Posterior cingulate gyrus (tissue), 11 donors: ENCODE data around the gene GIGYF2.

Experiments used
- DNase-seq, 10 donors: peaks; one replicate each; pipeline versions ENCODE4 v3.0.0 to v3.0.0-alpha.2; 2020 to 2021; ENCODE audit warnings: mixed read lengths in 3 of 10
- intact Hi-C: fragments of 100-400 bp; cut with DNase I; formaldehyde crosslinking; loops from one replicate; pipeline ENCODE4 v1.15.1; 2023

GIGYF2 gene

DNA sequence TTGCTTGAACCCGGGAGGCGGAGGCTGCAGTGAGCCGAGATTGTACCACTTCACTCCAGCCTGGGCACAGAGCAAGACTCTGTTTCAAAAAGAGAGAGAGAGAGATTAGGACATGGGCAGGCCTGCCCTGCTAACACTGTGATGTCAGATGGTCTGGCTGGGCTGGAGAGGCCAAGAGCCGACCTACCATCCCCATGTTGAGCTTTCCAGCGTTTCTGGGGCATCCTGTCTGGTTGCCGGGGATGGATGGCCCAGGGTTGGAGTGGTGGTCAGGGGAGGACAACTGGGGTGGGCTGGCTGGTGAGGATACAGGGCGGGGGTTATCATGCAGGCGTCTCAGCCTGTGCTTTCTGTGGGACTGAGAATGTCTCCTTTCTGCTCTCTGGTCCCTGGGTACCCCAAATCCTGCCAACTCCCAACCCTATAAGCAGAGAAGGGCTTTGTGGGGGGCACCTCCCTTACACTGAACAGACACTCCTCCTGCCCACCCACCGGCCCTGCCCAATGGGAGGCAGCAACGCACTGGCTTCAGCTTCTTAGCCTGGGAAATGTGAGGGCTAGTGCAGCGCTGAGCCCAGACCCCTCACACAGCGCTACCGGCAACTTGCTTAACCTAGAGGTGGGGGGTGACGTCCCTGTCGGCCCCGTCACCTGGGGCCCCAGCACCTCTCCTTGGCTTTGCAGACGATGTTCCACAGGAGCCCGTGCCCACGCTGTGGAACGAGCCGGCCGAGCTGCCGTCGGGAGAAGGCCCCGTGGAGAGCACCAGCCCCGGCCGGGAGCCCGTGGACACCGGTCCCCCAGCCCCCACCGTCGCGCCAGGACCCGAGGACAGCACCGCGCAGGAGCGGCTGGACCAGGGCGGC lies 178.4 kb downstream of the GIGYF2 start:
- intact Hi-C loops = no loop called here
- peak in 8 of 10 donors; percentile 51 to 95 (median 74) for DNase-seq

DNA sequence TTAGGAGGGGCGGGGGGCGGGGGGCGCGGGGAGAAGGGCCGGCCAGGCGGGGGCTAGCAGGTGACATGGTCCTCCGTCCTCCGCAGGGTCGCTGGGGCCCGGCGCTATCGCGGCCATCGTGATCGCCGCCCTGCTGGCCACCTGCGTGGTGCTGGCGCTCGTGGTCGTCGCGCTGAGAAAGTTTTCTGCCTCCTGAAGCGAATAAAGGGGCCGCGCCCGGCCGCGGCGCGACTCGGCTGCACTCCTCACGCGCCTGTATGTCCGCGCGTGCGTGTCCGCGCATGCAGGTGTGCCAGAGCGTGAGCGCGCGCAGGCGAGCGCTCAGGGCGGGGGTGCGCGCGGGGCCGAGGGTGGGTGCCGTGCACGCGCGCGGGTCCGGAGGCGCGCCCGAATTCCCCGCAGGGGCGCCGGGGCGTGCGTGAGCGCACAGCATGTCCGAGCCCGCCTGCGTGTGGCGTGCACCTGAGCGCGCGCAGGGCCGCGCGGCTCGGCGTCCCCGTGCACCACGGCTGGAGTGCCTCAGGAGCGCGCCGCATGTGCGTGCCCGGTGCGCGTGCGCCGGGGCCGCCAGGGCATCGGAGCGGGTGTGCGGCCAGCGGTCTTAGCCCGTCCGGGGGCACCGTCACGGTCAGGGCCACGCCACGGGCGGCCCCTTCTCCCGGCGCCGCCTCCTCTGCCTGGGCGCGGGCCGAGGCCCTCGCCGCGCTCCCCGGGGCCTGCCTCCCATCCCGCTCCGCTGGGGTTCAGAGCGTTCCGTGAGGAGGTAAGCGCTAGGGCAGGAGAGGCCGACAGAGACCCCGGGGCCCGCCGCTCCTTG lies 179.2 kb downstream of the GIGYF2 start:
- intact Hi-C loops = no loop called here
- DNase-seq = peak in 9 of 10 donors; percentile 30 to 95 (median 67)

DNA sequence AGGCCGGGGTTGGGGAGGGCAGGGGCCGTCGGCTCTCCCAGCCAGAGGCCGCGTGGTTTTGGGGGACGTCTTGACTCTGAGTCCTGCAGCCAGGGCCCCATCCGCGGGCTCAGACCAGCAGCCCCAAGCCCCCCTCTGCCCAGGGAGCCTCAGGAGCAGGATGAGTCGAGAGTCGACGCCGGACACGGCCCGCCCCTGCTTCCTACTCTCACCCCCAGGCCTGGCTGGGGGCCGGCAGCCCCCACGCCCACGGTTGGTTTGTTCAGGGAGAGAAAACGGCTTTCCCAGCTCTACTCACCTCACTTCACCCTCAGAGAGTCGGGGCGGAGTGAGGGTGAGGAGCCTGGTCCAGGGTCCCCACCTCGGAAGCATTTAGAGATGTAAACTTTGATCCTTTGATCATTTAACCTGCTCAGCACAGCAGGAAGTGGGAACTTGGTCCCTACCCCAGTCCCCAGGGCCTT lies 179.9 kb downstream of the GIGYF2 start:
- intact Hi-C loops = no loop called here
- DNase-seq = peak in 5 of 10 donors; percentile 16 to 89 (median 70)

DNA sequence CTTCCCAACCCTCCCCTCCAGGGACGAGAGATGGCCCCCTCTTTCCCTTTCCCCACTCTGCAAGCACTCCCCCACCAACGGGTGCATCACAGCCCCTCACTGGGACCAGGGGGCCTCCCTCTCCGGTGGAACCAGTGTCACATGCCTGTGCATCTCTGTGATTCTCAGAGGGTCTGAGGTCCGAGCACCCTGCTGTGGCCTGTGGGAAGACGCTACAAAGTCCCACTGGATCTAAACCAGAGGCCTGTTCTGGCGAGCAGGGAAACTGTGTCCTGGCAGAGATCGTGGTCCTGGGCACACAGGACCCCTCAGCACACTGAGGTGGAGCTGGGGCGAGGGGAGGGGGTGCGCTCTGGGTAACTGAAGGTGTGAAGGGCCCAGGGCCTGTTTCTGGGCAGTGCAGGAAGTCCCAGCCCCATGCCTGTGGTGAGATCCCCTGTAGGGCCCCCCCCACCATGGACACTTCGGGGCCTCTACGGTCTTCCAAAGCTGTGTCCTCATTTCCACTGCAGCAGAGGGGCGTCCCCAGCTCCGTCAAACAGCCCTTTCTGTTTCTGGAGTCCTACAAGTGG lies 180.9 kb downstream of the GIGYF2 start:
- DNase-seq = peak in 4 of 10 donors; percentile 15 to 72 (median 48)
- intact Hi-C loops = no loop called here

DNA sequence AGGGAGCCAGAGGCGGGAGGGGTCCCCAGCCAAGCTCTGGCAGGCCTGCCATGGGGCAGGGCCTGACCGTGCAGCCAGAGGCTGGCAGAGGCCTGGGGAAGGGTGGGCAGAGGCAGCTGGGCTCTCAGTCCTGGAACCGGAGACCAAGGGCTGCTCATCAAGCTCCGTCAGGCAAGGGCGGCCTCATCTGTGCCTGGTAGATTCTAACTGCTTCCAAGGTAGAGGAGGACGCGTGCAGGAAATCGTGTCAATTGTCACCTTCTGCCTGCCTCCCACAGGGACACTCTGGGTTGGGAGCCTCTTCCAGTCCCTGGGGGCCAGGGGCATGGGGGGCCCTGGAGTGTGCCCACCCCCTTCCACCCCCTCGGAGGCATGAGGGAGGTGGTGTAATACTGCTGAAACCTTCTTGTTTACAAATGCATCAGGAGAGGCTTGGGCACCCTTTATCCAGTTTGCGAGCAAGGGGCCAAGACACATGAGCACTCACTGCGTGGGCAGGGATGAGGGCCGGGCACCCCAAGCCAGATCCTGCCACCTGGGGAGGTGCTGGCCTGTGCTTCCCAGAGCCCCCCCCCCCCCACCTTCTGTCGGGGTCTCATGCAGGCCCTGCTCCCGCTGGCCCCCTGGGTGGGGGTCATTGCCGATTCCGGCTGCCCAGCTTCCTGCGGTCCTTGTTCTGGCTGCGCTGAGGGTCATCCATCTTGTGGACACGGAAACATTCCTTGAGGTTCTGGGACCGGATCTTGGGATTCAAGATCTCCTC lies 181.9 kb downstream of the GIGYF2 start:
- DNase-seq = peak in 5 of 10 donors; percentile 15 to 89 (median 56)
- intact Hi-C loops = no loop called here

DNA sequence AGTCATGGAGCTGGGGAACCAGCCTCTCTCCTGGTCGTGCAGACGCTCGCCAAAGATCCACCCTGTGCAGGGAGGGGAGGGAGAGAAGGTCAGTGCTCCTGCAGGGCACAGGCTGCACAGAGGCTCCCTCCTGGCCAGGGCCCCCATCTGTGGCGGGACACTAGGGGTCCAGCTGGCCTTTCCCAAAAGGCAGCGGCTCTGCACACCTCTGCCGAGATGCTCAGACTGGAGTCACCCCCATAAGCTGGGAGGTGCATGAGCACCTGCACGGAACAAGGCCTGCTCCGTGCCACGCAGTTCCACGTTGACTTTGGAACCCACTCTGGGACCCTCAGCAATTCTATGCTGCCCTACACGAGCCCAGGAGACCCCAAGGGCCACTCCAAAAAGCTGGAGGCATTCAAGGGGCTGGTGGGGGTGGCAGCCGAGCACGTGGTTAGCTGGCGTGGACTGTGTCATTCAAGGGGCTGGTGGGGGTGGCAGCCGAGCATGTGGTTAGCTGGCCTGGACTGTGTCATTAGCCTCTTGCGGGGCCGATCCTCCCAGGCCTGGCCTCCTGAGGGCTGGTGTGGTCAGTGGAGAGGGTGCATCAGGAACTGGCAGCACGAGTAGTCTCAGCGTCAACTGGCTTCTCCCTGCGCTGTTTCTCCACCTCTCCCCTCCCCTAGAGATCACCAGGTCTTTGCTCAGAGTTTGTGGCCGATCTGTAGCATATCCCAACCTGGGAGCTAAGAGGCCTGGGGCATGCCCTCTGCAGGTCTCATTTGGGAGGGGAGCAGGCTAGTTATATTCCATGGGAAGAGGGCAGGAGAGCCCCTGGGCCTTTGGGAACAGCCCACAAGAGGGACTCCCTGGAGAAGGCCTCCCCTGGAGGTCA lies 182.7 kb downstream of the GIGYF2 start:
- intact Hi-C loops = loop anchor here (10.0 kb wide), 1 partner anchor 145 kb away; no protein-coding TSS in a partner anchor
- peak in 5 of 10 donors; percentile 16 to 80 (median 70) for DNase-seq

DNA sequence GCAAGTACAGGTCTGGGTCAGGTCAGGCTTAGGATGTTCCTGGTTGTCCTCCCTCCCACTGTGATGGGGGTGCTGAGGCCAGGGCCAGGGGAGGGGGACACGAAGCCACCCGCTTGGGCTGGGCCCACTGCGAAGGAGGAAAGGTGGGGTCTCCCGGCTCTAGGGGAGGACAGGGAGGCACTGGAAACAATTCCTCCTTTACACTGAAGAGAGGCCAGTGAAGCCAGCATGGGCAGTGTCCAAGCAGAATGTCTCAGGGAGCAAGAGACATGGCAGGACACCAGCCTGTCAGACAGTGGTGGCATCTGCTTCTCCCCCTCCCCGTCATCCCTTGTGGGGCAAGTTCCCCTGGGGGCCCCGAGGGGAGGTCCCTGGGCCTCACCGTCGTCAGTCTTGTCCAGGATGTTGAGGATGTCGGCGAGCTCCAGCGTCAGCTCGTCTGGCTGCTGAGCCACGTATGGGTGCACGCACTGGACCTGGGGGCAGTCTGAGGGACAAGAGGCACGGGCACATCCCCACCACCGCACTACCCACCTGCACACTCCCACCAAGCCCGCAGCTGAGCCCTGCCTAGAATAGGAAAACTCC lies 183.7 kb downstream of the GIGYF2 start:
- intact Hi-C loops = loop anchor here (10.0 kb wide), 1 partner anchor 144 kb away; no protein-coding TSS in a partner anchor

DNA sequence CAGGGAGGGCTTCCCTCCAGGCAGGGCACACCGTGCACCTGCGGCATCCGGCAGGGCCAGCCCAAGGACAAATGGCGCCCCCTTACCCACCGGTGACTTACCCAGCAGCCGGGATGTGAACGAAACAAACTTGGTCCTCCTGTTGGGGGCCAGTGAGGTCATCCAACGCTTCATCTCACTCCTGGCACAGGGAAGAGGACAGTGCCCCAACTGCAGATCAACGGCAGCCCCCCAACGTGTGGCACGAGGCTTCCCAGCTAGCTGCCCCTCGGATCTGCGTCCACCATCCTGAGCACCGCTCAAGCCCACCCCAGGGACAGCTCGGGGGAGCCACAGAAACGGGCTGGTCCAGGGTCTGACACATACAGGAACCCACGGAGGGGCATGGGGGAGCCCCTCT lies 185.0 kb downstream of the GIGYF2 start:
- DNase-seq = peak in 2 of 10 donors; percentile 52 to 61
- intact Hi-C loops = loop anchor here (10.0 kb wide), 1 partner anchor 143 kb away; no protein-coding TSS in a partner anchor

More for the DNA sequence above, 183.7 kb downstream of the GIGYF2 start:
- peak in 4 of 10 donors; percentile 15 to 74 (median 46) for DNase-seq

DNA sequence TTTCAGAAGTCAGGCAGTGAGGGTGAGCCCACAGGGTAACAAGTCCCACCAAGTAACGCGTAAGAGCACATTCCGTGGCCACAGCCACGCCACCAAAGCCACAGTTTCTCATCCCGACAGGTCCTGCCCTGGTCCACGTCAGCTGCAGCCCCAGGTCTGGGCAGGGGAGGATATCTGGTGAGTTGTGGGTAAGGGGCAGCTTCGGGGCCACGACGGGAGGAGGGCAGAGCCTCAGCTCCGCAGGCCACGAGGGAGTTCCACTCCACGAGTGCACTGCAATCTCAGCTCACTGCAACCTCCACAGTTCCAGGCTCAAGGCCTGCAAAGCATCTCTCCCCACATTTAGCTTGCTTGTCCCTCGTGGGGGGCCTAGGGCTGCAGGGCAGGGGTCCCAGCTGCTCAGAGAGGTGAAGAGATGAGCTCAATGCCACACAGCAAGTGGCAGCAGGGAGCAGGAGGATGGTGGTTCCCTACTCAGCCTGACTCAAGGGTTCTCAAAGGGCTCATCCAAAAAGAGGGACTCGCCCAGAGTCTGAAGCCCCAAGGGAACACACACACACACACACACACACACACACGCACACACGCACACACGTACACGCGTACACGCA lies 185.5 kb downstream of the GIGYF2 start:
- peak in 1 of 10 donors; percentile 62 for DNase-seq
- intact Hi-C loops = loop anchor here (10.0 kb wide), 1 partner anchor 142 kb away; no protein-coding TSS in a partner anchor

DNA sequence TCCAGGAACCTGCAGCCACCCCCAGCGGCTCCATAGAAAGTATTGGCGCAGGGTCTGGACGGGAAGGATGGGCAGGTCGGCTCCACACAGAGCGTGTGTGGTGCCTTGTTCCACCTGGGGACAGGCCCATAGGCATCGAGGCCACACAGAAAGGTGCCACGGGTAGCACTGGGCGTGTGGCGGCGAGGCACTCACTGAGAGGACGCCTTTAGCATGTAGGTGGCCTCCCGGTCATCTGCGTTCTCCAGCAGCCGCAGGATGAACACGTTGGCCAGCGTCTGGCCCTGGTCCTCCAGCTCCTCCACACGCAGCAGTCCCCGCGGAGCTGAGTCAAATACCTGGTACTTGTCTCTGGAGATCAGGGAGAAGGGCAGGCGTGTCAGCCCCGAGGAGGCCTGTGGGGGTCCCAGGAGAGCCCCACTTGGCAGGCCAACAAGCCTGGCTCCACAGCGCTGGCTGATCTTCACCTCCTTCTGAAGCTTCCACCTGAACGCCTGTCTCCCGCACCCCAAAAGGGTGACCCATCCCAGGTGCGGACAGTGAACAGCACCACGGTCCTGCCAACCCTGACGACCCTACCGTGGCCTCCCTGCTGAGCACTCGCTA lies 186.1 kb downstream of the GIGYF2 start:
- DNase-seq = peak in 4 of 10 donors; percentile 34 to 89 (median 76)
- intact Hi-C loops = loop anchor here (10.0 kb wide), 1 partner anchor 142 kb away; no protein-coding TSS in a partner anchor

DNA sequence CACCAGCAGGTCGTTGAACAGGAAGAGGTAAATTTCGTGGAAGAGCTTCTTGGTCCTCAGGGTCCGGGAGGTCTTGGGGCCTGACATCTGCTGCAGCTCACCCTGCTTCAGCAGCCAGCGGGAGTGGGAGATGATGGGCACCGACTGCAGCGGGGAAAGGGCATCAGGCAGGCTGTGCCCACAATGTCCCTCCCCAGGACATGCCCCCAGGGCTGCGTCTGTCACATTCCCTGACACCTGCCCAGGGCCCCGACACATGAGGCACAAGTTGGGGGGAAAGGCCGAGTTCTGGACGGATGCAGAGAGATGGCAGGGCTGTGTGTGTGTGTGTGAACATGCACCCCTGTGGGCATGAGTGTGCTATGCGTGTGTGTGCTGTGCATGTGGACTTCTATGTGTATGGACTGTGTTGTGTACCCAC lies 186.9 kb downstream of the GIGYF2 start:
- DNase-seq = peak in 3 of 10 donors; percentile 24 to 81 (median 67)
- intact Hi-C loops = loop anchor here (10.0 kb wide), 1 partner anchor 141 kb away; no protein-coding TSS in a partner anchor

DNA sequence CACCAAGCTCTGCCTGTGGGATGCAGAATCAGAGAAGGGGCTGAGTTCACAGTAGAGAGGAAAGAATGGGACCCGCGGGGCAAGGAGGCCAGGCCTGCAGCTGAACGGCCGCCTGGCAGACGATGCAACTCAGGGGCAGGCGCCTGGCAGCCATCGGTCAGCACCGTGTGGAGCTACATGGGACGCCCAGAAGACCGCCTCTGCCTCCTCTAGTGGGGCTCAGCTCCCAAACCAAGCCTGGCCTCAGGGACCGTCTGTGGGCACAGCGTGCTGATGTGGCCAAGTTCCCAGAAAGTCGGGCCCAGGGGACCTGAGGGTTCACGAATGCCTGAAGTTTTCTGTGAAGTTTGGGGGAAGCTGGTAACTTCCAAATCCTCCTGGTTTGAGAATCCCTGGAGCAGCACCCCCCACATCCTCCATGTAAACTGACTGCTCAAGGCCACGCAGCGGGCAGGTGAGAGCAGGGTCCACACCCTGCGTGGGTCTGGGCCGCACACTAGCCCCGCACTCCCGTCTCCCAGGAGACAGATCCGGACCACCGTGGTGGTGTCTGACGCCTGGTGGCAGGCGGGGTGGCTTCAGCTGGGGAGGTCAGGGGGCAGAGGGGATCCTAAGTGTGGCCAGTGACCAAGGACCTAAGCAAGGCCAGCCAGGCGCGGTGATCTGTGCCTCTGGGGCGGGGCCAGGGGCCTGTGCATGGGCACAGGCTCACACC lies 187.6 kb downstream of the GIGYF2 start:
- DNase-seq = peak in 3 of 10 donors; percentile 28 to 78 (median 75)
- intact Hi-C loops = loop anchor here (10.0 kb wide), 1 partner anchor 140 kb away; no protein-coding TSS in a partner anchor

DNA sequence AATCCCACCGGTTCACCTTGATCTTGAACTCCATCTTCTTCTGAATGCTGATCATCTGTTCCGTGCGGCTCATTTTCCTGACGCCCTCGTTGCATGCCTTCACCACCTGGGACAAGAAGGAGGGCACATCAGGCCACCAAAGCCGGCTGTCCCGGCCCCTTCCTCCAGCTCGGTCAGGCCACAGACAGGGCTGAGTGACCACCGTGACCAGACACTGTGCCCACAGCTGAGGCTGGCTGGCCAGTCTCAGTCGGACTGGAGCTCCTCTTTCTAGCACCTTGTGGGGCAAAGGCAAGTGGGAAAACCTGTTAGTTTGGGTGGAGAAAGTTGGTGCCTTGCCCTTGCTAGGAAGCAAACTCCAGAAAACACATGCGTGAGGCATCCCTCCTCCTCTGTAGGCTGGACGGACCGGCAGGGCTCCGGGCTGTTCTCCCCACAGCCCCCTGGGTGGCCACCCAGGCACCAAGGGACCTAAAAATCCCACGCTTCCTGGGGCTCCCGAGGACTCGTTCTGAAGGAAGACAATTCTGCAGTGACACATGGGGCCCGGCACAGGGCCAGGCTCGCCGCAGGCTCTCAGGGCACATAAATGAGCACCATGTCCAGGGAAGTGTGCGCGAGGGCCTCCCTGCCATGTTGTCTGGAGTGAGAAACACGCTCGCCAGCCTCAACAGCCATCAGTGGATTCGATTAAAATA lies 188.3 kb downstream of the GIGYF2 start:
- peak in 3 of 10 donors; percentile 26 to 83 (median 41) for DNase-seq

DNA sequence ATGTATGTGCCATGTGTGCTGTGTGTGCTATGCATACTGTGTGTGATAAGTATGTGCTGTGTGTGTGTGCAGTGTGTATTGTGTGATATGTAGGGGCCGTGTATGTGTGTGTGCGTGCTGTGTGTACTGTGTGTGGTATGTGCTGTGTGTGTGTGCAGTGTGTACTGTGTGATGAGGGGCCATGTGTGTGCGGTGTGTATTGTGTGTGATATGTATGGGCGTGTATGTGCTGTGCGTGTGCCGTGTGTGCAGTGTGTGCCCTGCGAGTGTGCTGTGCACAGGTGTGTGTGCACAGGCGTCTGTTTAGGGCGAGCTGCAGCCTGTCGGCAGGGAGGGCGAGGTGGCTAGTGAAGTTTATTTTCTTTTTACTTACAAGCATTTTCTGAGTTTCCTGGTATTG lies 189.0 kb downstream of the GIGYF2 start:
- intact Hi-C loops = loop anchor here (10.0 kb wide), 1 partner anchor 139 kb away; no protein-coding TSS in a partner anchor
- peak in 2 of 10 donors; percentile 3 to 43 for DNase-seq

More for the DNA sequence above, 188.3 kb downstream of the GIGYF2 start:
- intact Hi-C loops = loop anchor here (10.0 kb wide), 1 partner anchor 139 kb away; no protein-coding TSS in a partner anchor

DNA sequence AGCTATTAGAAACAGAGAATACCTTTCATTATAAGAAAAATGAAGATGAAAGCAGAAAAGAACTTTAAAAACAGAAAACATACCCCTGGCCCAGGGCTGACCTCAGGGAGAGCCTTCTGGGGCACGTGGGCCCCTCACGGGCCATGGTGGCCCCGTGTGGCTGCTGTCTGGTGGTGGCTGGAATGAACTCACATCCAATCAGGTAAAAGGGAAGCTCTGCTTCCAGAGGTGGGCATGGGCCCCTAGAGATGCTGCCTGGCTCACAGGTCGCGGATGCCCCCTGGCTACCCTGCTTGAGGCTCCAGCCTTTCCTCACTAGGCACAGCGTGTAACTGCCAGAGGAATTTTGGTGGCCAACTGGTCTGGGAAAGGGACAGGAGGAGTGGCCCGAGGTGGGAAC lies 189.5 kb downstream of the GIGYF2 start:
- intact Hi-C loops = loop anchor here (10.0 kb wide), 1 partner anchor 138 kb away; no protein-coding TSS in a partner anchor
- DNase-seq = peak in 2 of 10 donors; percentile 4 to 59
